Measurements from ENCODE around the gene ERP27. TPM values are rescaled to one million over a fixed set of nuclear protein-coding genes. Genes with fewer than 3 reads are reported as not detected.
A peak's percentile ranks its signal among the peaks of the same experiment; 100 is the strongest.

The ERP27 gene
- total RNA-seq, 1 donor from 2014 or later, result 9.7 TPM

GRCh38 chr12:14868916-14869506 lies 69.3 kb downstream of the ERP27 start:
- intact Hi-C loops (cut with DNase I), result no loop called here
- H3K36me3 ChIP-seq, result no peaks in the 10 kb centered on the region
- peak; percentile 9 for ATAC-seq
- no peak overlapping the region for H3K4me3 ChIP-seq
- DNase-seq, result no peak
- H3K4me1 ChIP-seq, result no peaks in the 10 kb centered on the region
- H3K9me3 ChIP-seq, result no peaks in the 10 kb centered on the region
- H3K27ac ChIP-seq, result no peak overlapping the region
- no peak for TF ChIP-seq CTCF (IDR thresholded peaks at IDR 0.05)
- no peaks in the 10 kb centered on the region for H3K27me3 ChIP-seq

Other genes with a start within 250 kb of the ERP27 start
- gene GUCY2C, start 241.9 kb downstream of the ERP27 start, total RNA-seq, result not detected
- 49.3 TPM for gene WBP11, start 135.1 kb downstream of the ERP27 start, total RNA-seq
- gene C12orf60, start 134.9 kb downstream of the ERP27 start, total RNA-seq, result 0.17 TPM
- 1.9 TPM for gene SMCO3, start 124.4 kb downstream of the ERP27 start, total RNA-seq
- 5.7 TPM for gene ART4, start 95.0 kb downstream of the ERP27 start, total RNA-seq
- gene MGP, start 52.7 kb downstream of the ERP27 start, total RNA-seq, result 472 TPM
- gene ARHGDIB, start 23.1 kb upstream of the ERP27 start, total RNA-seq, result 228 TPM
- not detected for gene PDE6H, start 34.5 kb upstream of the ERP27 start, total RNA-seq